Muscle layer of duodenum (tissue), 2 donors: ENCODE data around the gene RASGEF1B.
A peak's percentile ranks its signal among the peaks of the same experiment; 100 is the strongest.
"Not testable (repeated sequence)": the region's sequence is repeated elsewhere in the genome, so short reads cannot be mapped to it uniquely, and the experiment has no call there.

Source experiments
- H3K27ac ChIP-seq: one replicate; pipeline ENCODE4 v1.7.0; 2013; ENCODE audit warnings: mild to moderate bottlenecking, low read length
- H3K27me3 ChIP-seq: one replicate; pipeline ENCODE4 v1.7.0; 2013; ENCODE audit warnings: low read depth, mild to moderate bottlenecking, control low read depth, low read length
- H3K36me3 ChIP-seq, 2 donors: one replicate each; pipeline ENCODE4 v1.7.0; 2013; ENCODE audit warnings: low read length in 2 of 2, control low read depth in 1 of 2, mild to moderate bottlenecking in 1 of 2; ENCODE audit not compliant: insufficient read depth in 2 of 2, control insufficient read depth in 1 of 2
- H3K4me1 ChIP-seq, 2 donors: one replicate each; pipeline ENCODE4 v1.7.0; 2013; ENCODE audit warnings: low read length in 2 of 2, mild to moderate bottlenecking in 2 of 2, control low read depth in 1 of 2, moderate library complexity in 1 of 2; ENCODE audit not compliant: insufficient read depth in 2 of 2, control insufficient read depth in 1 of 2
- H3K4me3 ChIP-seq, 2 donors: one replicate each; pipeline ENCODE4 v1.7.0; 2013; ENCODE audit warnings: low read length in 2 of 2, low read depth in 1 of 2, mild to moderate bottlenecking in 1 of 2
- H3K9me3 ChIP-seq, 2 donors: one replicate each; pipeline ENCODE4 v1.7.0; 2013; ENCODE audit warnings: low read length in 2 of 2, control low read depth in 1 of 2, mild to moderate bottlenecking in 1 of 2; ENCODE audit not compliant: control insufficient read depth in 1 of 2
- donor health status: healthy.

The RASGEF1B gene

GRCh38 chr4:81473331-81474265 lies 1.9 kb upstream of the RASGEF1B start:
- H3K27ac ChIP-seq, H3K4me3 ChIP-seq: not testable (repeated sequence)

GRCh38 chr4:81472281-81473182 lies 825 bp upstream of the RASGEF1B start:
- Histone ChIP-seq H3K27ac (peak overlapping the region; percentile 93), H3K4me3 (peak overlapping the region; percentile 82 to 96), H3K36me3 (no peaks in the 10 kb centered on the region), H3K27me3 (no peaks in the 10 kb centered on the region), H3K9me3 (no peaks in the 10 kb centered on the region), H3K4me1 (peaks cover 7 to 26% of the 10 kb centered on the region in 2 donors)

More at GRCh38 chr4:81473331-81474265, 1.9 kb upstream of the RASGEF1B start:
- not testable (repeated sequence) for H3K27me3 ChIP-seq, H3K36me3 ChIP-seq, H3K9me3 ChIP-seq
- peaks cover 6 to 24% of the 10 kb centered on the region in 2 donors for H3K4me1 ChIP-seq

GRCh38 chr4:81471298-81471587 lies 464 bp downstream of the RASGEF1B start:
- peak overlapping the region; percentile 93 to 96 for H3K4me3 ChIP-seq
- H3K36me3 ChIP-seq: no peaks in the 10 kb centered on the region
- H3K9me3 ChIP-seq: no peaks in the 10 kb centered on the region
- H3K27ac ChIP-seq: peak overlapping the region; percentile 96
- H3K4me1 ChIP-seq: peaks cover 7 to 30% of the 10 kb centered on the region in 2 donors
- H3K27me3 ChIP-seq: no peaks in the 10 kb centered on the region

GRCh38 chr4:81470456-81471297 lies 1.0 kb downstream of the RASGEF1B start:
- peak overlapping the region; percentile 96 for H3K27ac ChIP-seq
- peaks cover 7 to 31% of the 10 kb centered on the region in 2 donors for H3K4me1 ChIP-seq
- H3K27me3 ChIP-seq: no peaks in the 10 kb centered on the region
- peak overlapping the region; percentile 93 to 96 for H3K4me3 ChIP-seq
- no peaks in the 10 kb centered on the region for H3K9me3 ChIP-seq
- no peaks in the 10 kb centered on the region for H3K36me3 ChIP-seq

GRCh38 chr4:81469781-81470455 lies 1.8 kb downstream of the RASGEF1B start:
- Histone ChIP-seq H3K36me3 (no peaks in the 10 kb centered on the region), H3K4me1 (peaks cover 7 to 36% of the 10 kb centered on the region in 2 donors), H3K9me3 (no peaks in the 10 kb centered on the region), H3K27ac (peak overlapping the region; percentile 96), H3K4me3 (peak overlapping the region; percentile 93 to 96), H3K27me3 (no peaks in the 10 kb centered on the region)

GRCh38 chr4:81468678-81469077 lies 3.0 kb downstream of the RASGEF1B start:
- peak overlapping the region in 1 of 2 donors; percentile 55 for H3K4me3 ChIP-seq
- H3K27me3 ChIP-seq: no peaks in the 10 kb centered on the region
- peak overlapping the region; percentile 48 for H3K27ac ChIP-seq
- no peaks in the 10 kb centered on the region for H3K9me3 ChIP-seq
- H3K36me3 ChIP-seq: no peaks in the 10 kb centered on the region
- H3K4me1 ChIP-seq: peaks cover 7 to 36% of the 10 kb centered on the region in 2 donors

- H3K27ac ChIP-seq: no peak overlapping the region
- H3K9me3 ChIP-seq: no peaks in the 10 kb centered on the region
- no peaks in the 10 kb centered on the region for H3K27me3 ChIP-seq
- H3K4me3 ChIP-seq: no peak overlapping the region
- peaks cover 7 to 32% of the 10 kb centered on the region in 2 donors for H3K4me1 ChIP-seq
- no peaks in the 10 kb centered on the region for H3K36me3 ChIP-seq
These were observed 4.1 kb downstream of the RASGEF1B start for GRCh38 chr4:81467672-81467964.

- no peaks in the 10 kb centered on the region for H3K9me3 ChIP-seq
- no peaks in the 10 kb centered on the region for H3K27me3 ChIP-seq
- no peak overlapping the region for H3K27ac ChIP-seq
- peaks cover 7 to 27% of the 10 kb centered on the region in 2 donors for H3K4me1 ChIP-seq
- H3K36me3 ChIP-seq: no peaks in the 10 kb centered on the region
- H3K4me3 ChIP-seq: no peak overlapping the region
These were observed 4.7 kb downstream of the RASGEF1B start for GRCh38 chr4:81466841-81467671.

- Histone ChIP-seq H3K27me3 (no peaks in the 10 kb centered on the region), H3K4me1 (peaks cover 7 to 20% of the 10 kb centered on the region in 2 donors), H3K36me3 (no peaks in the 10 kb centered on the region), H3K27ac (peak overlapping the region; percentile 24), H3K9me3 (no peaks in the 10 kb centered on the region), H3K4me3 (no peak overlapping the region)
These were observed 6.0 kb downstream of the RASGEF1B start for GRCh38 chr4:81465406-81466340.
